AG20443 (cell line): ENCODE results near the gene HLA-DMB.

Source experiments
- DNase-seq: peaks from one replicate; pipeline ENCODE4 v3.0.0; 2012; ENCODE audit warnings: low spot score, mixed read lengths

HLA-DMB gene

GRCh38 chr6:32908897-32909296, 31.9 kb downstream of the HLA-DMB start:
- no peak for DNase-seq

GRCh38 chr6:32906539-32906938, 34.3 kb downstream of the HLA-DMB start:
- peak; percentile 17 for DNase-seq

- no peak for DNase-seq
Observed at GRCh38 chr6:32905078-32905477, 35.8 kb downstream of the HLA-DMB start.

- no peak for DNase-seq
Observed at GRCh38 chr6:32903952-32904351, 36.9 kb downstream of the HLA-DMB start.

- DNase-seq = no peak
Observed at GRCh38 chr6:32895006-32895345, 45.9 kb downstream of the HLA-DMB start.

GRCh38 chr6:32894085-32895005, 46.5 kb downstream of the HLA-DMB start:
- DNase-seq = peak; percentile 99

GRCh38 chr6:32890831-32891230, 50.0 kb downstream of the HLA-DMB start:
- DNase-seq = no peak

- no peak for DNase-seq
Observed at GRCh38 chr6:32889533-32889932, 51.3 kb downstream of the HLA-DMB start.

- no peak for DNase-seq
Observed at GRCh38 chr6:32888576-32888975, 52.3 kb downstream of the HLA-DMB start.

- DNase-seq = no peak
Observed at GRCh38 chr6:32887616-32888015, 53.2 kb downstream of the HLA-DMB start.

GRCh38 chr6:32886681-32887383, 54.0 kb downstream of the HLA-DMB start:
- DNase-seq = peak; percentile 66

GRCh38 chr6:32885698-32886286, 55.0 kb downstream of the HLA-DMB start:
- DNase-seq = peak; percentile 50
